Activated CD4-positive, alpha-beta T cell treated with anti-CD3 and anti-CD28 coated beads, Interleukin-2, Interleukin-6, amounts not matched to agents 100 ng/mL and 50 ng/mL, durations not matched to agents 16 hours and 8 hours (primary cell): ENCODE results near the gene CHN1.
A peak's percentile ranks its signal among the peaks of the same experiment; 100 is the strongest.

Experiments
- DNase-seq: peaks from one replicate; pipeline ENCODE4 v3.0.0-alpha.2; 2020

Gene CHN1, protein sequence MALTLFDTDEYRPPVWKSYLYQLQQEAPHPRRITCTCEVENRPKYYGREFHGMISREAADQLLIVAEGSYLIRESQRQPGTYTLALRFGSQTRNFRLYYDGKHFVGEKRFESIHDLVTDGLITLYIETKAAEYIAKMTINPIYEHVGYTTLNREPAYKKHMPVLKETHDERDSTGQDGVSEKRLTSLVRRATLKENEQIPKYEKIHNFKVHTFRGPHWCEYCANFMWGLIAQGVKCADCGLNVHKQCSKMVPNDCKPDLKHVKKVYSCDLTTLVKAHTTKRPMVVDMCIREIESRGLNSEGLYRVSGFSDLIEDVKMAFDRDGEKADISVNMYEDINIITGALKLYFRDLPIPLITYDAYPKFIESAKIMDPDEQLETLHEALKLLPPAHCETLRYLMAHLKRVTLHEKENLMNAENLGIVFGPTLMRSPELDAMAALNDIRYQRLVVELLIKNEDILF

DNA sequence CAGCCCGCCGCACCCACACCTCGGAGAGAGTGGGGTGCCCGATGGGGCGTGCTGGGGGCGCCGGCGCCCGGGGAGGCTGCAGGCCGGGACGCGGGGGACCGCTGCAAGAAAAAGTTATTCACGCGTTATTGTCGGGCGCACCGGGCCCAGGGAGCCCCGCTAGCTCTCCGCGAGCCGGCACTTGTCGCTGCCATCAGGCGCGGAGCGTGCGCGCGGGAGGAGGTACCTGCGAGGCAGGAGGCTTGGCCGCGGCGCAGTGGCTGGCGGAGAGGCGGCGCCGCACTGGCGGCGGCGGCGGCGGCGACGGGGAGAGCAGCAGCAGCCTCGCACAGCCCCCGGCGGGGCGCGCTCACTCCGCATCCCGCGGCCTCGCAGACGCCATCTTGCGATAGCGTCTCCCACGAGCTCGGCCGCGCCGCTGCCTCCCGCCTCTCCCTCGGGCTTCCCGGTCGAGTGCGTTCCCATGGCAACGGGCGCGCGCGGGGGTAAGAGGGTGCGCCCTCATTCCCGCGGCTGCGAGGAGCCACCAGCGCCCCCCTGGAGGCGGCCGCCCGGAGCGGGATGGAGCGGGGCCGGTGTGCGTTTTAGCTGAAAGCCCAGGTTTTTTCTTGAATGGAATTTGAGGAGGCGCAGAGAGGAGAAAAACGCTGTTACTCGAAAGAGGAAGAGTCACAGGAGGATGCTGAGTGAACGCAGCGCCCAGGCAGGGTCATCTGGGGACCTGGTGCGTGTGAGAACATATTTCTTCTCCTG, at the start of gene CHN1:
CHN1 (minus strand) TSS at position 402 of the 753 bp plus-strand sequence. CDS start 469 bp downstream, outside the sequence.
- peak; percentile 74 for DNase-seq

DNA sequence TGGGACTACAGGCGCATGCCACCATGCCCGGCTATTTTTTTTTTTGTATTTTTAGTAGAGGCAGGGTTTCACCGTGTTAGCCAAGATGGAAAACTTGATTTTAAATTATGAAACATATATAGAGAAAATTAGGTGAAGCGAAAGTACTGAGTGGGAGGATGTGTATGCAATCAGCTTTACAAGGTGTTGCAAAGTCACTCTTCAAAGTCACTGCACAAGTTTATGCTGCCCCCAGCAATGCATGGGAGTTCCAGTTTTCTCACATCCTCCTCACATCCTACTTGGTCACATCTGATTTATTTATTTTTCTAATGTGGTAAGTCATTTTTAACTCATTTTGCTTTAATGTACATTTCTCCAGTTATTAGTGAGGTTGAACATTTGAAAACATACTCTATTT, 49.2 kb upstream of the CHN1 start:
- no peak for DNase-seq

DNA sequence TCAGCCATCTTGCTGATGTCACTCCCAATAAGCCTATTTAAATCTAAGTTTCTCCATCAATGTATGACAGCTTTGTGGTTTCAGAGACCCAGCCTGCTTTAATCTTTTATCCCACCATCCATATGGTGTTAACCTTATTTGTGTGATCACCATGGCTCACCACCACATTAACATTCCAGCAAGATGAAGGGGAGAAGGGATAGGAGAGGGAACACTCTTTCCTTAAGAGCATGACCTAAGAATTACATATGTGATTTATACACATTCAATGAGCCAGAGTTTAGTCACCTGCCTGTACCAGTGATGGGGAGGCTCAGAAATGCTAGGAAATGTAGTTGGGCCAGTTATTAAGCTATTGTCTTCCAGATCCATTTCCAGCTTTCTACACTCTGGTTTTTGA, 44.5 kb upstream of the CHN1 start:
- no peak for DNase-seq

DNA sequence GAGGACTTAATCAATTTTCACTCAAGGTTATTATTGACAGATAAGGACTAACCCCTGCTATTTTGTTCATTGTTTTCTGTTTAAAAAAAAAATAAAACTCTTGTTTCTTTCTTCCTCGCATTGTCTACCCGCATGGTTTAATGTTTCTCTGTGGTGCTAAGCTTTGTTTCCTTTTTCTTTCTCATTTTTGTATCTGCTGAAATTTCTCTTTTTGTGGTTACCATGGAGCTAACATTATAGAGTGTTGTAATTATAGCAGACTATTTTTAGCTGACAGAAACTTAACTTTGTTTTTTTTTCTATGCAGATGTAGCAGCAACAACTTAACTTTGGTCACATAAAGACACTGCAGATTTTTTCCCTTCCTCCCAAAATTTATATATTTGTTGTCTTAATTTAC, 43.1 kb upstream of the CHN1 start:
- no peak for DNase-seq

DNA sequence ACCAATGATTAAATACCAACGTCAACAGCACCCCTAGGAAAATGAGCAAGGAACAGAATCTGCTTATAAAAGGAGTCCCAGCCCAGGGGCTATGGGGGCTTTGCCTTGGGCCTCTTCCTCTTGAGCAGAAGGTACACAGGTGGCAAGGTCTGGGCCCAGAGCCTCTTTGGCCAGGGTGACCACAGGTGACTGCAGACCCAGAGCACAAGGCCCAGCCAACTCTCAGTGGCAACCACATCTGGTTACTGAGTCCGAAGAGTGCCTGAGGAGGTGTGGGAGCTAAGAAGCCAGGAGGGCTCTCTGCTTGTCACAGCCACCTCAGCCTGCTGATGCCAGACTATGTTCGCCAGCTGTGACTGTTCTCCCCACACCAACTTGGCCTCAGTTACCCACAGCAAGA, 34.3 kb upstream of the CHN1 start:
- DNase-seq = no peak

DNA sequence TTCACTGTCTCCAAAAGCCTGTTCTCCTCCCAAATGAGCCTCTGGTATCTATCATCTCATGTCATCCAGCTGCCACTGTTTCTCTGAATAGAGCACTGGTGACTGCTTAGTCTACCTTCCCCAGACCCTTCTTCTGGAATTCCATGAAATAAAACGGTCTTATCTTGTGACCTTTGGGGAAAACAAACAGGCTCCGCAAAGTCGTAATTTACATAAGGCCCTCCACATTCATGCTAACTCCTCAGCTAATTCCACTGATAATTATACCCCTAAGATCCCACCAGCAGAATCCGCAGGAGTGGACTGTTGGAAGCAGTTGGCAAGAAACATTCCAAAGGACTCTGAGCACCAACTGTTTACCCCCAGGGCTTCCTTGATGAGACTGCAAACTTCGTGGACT, 33.9 kb upstream of the CHN1 start:
- DNase-seq = no peak

DNA sequence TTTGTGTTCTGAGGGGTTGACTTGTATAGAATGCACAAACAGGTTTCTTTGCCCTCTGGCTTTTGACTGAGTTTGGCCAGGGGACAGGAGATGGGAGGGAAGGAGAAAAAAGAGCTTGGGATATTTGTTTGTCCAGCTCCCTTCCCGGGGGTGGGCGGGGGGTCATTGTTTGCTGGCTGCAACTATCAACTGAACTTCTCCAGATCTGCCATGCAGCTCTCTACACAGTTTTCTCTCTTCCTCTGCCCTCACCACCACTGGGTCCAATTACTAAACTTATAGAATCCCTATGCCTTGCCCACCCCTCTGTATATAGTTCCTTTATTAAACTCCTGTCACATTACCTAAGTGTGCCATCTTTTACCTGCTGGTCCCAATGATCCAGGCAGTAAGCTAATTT, 32.8 kb upstream of the CHN1 start:
- no peak for DNase-seq

DNA sequence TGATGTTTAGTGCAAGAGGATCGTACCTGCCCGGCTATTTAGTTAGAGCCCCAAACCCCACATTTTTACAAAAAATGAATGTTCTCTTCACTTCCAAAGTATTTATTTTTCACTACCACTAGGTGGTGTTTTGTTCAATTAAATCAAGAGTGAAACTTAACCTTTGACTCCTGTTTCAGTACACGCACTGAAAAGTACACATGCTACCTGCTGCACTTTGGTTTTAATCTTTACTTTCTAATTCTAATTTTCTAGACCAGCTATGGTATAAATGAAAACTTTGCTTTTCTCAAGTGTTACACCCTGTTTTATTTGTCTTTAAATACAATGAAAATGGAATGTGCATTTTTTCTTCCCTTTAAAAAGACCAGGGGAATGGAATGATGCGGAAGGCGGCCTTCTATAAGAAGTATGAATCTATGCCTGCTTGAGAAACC, 31.4 kb upstream of the CHN1 start:
- DNase-seq = peak; percentile 41

DNA sequence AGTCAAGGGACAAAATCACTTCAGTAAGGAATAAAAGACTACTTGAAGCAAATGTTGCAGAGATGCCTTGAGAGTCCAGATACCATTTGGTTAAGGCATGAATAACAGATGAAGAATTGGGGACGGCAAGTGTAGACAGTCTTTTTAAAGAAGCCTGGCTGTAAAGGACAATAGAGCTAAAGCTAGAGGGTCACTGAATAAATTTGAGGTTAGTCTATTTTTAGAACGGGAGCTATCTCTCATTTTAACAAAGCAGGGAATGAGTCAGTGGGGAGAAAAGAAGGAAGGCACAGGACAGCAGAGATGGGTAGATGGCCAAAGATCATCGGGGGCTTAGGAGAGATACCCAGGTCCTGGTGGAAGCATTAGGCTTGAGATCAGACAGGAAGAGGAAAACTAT, 30.6 kb upstream of the CHN1 start:
- no peak for DNase-seq

DNA sequence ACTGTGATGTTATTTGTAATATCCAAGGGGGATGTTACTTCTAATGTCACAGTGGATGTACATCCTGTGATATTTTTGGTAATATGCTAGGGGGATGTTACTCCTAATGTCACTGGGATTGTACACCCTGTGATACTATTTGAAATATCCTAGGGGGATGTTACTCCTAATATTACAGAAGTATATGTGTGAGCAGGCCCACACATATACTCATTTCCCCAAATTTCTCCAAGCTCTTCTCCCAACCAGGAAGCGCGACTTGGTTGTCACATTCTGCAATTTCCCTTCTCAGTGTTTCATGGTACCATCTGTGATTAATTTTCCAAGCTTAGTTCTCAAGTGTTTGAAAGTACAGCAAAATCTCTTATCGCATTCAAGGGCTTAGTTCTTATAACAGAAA, 29.5 kb upstream of the CHN1 start:
- DNase-seq = no peak

DNA sequence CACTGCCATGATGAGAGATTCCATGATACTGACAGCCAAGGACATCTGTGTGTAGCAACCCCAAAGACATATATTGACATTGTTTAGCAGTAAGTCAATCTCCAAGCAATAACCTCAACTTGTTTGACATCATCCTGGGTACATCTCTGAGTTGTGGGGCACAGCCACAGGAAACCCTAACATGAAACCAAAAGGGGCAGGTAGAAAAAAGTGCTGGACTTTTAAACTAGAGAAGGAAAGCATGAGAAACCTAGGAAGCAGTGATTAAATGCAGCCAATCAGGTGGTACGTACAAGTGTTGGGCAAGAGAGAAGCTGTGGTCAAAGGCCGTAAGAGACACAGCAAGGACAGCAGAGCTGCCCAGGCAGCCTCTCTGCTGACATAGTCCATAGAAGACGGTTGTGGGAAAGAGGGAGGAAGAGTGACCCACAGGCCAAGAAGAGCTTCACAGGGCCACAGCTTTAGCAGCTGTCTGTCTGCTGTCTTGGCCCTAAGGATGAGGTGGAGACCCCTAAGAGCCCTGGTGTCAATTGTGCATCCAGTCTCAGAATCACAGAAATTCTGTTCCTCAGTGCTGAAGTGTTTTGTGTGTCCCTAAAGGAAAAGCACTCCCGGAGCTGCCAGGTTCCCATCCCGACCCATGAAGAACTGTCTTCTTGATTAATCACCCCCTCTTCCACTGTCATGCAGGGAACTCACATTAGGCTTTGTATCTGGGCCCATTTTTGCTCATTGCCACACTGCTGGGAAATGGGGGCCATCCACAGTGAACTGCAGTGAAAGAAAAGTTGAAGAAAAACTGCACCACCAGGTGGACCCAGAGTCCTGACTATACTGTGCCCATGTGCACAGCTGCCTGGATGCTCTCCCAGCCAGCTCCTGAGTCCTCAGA, 25.4 kb upstream of the CHN1 start:
- peak; percentile 21 for DNase-seq

DNA sequence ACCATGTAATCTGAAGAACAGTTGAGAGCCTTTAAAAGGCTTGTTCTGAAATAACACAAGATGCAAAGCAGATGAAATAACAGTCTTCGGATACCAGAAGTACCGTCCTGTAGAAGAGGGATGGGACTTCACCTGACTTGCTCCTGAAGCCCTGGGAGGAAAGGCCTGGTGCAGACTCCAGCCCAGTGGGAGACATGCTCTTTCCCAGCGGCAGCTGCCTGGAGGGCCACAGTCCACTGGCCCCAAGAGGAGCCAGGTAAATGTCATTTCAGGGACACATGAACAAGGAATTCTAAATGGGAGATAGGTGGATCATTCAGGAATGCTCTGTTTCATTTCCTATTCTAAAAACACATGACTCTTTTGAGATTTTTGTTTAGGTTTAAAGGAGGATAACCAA, 22.6 kb upstream of the CHN1 start:
- no peak for DNase-seq

DNA sequence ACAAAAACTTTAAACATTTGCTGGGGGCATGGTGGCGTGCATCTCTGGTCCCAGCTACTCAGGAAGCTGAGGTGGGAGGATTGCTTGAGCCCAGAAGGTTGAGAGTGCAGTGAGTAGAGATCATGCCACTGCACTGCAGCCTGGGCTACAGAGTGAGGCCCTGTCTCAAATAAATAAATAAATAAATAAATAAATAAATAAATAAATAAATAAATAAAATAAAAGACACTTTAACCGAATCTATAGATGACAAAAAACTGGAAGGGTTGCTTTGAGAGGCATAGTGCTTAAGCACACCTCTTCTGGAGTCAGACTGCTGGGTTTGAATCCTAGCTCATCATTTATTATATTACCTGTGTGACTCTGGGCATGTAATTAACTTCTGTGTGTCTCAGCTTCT, 21.2 kb upstream of the CHN1 start:
- DNase-seq = no peak

DNA sequence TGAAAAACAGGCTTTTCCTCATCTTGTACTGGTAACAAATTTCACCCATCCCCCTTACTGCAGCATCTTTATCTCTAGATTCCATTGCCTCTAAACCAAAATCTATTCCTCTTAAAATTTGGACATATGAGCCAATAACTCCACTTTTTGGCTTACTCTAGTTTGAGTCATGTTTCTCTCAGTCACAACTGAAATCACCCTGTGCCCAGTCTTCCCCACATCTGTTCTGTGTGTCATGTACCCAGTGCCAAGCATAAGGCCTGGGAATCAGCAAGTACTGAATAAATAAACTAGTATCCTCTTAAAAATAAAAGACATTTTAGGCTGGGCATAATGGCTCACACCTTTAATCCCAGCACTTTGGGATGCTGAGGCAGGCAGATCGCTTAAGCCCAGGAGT, 20.8 kb upstream of the CHN1 start:
- no peak for DNase-seq

DNA sequence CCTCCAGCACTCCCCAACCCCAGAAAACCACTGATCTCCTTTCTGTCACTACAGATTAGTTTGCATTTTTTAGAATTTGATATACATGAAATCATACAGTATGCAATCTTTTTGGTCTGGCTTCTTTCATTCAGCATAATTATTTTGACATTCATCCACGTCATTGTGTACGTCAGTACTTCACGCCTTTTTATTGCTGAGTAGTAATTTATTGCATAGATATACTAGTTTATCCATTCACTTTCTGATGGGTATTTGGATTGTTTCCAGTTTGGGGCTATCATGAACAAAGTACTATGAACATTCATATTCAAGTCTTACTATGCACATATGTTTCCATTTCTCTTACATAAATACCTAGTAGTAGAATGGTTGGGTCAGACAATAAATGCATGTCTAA, 20.1 kb upstream of the CHN1 start:
- no peak for DNase-seq

DNA sequence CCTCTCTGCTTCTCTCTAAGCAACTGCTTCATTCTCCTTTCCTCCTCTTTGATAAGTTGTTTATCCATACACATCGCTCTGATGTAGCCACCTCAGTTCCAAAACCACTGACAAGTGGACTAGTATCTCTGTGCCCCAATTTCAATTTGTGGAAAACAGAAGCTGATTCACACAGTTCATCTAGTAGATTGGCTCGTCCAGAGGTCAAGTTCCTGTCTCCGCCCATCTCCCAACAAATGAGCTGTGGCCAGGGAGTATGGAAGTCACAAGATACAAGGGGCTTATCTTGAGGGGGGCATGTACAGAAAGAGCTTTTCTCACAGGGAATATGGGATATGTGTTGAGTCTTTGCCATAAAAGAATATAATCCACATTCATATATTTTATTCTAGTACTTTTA, 17.7 kb upstream of the CHN1 start:
- no peak for DNase-seq

DNA sequence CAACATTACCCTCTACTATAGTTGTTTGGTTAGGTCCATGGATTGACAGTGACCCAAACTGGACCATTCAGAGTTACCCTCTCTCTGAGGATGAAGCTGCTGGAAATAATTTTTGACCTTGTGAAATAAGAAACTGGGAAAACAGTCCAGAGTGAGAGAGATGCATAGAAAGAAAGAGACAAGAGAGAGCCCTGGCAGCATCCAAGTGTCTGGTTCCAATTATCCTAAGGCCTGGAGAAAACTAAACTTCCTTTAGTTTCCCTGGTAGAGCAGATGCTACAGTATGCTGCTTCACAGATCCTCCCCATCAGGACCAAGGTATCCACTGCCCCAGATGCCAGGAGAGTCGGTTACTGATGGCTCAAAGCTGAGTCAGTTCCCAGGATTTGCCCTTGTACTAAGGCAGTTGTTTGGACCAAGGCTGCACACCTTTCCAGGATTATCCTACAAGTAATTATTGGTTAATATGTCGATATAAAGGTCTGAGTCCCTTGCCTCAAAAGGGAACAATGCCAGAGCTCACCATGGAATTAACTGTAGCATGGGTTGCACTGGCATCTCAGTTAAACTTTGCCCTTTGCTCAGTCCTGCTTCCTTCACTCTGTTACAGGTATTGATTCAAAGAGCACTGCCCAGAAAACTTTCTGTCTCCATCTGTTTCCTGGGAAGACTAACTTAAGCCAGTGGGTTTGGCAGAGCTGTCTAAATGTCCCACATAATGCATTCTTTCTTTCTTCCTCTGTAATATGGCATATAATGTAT, 14.6 kb upstream of the CHN1 start:
- no peak for DNase-seq

DNA sequence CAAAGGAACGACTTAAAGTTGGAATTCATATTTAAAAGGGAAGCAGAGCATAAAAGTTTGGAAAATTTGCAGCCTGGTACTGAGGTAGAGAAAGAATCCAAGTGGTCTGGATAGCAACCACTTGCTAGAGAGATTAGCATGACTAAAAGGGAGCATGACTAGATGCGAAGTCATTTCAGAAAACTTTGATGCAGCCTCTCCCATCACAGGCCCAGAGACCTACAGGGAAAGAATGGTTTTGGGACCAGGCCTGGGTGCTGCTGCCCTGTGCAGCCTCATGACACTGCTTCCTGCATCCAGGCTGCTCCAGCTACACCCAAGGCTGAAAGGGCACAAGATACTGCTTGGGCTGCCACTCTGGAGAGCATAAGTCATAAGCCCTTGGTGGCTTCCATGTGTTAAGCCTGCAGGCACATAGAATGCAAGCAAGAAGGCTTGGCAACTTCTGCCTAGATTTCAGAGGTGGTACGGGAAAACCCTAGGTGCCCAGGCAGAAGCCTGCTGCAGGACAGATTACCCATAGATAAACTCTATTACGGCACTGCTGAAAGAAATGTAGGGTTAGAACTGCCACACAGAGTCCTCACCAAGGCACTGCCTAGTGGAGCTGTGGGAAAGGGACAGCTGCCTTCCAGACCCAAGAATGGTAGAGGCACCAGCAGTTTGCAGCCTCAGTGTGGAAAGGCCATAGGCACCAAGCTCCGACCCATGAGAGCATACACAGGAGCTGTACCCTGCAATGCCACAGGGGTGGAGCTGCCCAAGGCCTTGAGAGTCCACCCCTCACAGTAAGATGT, 12.6 kb upstream of the CHN1 start:
- DNase-seq = no peak

DNA sequence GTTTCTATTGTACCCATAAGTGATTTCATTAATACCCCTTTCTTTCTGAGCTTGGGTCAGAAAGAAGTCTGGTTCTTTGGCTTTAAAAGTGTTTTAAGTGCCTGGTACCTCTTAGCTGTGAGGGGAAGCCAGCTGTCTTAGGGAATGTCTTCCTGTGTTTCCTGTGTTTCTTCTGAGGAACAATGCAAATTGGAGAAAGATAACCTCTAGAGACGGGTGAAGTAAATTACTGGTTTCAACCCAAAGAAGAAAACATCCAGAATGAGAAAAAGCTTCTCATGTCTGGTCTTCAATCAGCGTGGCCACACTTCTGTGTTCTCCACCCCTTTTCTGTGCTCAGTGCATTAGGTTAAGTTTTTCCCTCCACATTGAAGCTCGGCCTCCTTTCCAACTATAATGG, 10.2 kb upstream of the CHN1 start:
- no peak for DNase-seq

DNA sequence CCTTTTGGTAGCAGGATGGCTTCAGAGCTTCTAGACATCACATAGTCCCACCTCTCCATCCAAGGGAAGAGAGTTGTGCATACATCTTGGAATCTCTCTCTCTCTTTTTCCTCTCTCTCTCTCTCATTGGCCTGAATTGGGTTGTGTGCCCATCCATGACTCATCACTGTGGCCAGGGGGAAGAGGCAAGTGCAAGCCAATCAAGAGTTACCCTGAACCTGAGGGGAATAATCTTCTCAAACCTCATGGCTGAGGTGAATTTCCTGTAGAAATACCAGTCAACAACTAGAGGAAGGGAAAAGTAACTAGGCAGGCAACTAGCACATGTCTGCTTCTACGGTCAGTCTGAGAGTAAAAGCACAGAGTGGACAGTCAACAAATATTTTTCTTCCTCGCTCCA, 7.3 kb upstream of the CHN1 start:
- DNase-seq = no peak

DNA sequence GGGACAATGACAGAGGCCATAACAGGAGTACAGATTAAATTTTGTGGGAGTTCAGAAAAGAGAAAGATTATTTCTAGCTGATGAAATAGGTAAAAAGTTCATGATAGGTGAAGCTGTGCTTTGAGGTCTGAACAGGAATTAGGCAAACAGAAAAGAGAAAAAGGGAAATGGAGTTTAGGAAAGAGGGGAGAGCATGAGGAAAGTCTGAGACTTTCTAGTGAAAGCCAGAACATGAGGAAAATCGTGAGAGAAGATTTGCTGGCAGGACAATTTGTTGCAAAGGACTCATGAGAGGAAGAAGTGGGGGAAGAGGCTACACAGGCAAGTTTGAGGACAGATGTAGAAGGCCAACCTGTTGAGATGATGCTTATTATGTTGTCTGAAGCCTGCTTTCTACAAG, 6.3 kb upstream of the CHN1 start:
- DNase-seq = no peak

DNA sequence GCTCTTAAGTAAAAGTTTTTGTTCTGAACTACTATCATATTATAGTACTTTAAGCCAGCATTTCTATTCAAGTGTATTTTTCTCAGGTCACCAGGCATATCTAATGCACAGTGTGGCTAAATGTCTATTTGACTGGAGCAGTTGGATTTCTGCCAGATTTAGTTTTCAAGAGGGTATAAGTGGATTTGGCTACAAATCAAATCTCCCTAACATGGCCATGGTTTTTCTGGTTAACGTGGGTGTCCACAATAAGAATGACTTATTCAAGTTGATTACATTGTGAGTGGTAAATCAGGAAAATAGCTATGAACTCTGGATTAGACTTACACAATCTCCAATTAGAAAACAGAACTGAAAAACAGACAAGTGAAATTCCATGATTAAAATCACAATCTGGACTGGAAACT, 5.7 kb upstream of the CHN1 start:
- DNase-seq = no peak
